Neuron (in vitro differentiated cells): Measurements from ENCODE around the gene TECPR2.
"Not testable (repeated sequence)": the region's sequence is repeated elsewhere in the genome, so short reads cannot be mapped to it uniquely, and the experiment has no call there.

Experiments used
- H2AFZ ChIP-seq: one replicate; pipeline ENCODE4 v1.6.1; 2013; ENCODE audit warnings: low read depth, mild to moderate bottlenecking, inconsistent platforms, low read length, moderate library complexity
- H3K27me3 ChIP-seq: one replicate; pipeline ENCODE4 v1.6.1; 2013; ENCODE audit warnings: low read length; ENCODE audit not compliant: insufficient read depth
- H3K36me3 ChIP-seq: one replicate; pipeline ENCODE4 v1.6.1; 2013; ENCODE audit warnings: low read length; ENCODE audit not compliant: insufficient read depth
- H3K4me1 ChIP-seq: one replicate; pipeline ENCODE4 v1.6.1; 2013; ENCODE audit warnings: low read length; ENCODE audit not compliant: insufficient read depth
- H3K4me3 ChIP-seq: 2 replicates; pipeline ENCODE4 v1.5.1; 2013; ENCODE audit warnings: mild to moderate bottlenecking, low read length, moderate library complexity
- H3K9me3 ChIP-seq: one replicate; pipeline ENCODE4 v1.6.1; 2013; ENCODE audit warnings: low read length

Gene TECPR2

DNA sequence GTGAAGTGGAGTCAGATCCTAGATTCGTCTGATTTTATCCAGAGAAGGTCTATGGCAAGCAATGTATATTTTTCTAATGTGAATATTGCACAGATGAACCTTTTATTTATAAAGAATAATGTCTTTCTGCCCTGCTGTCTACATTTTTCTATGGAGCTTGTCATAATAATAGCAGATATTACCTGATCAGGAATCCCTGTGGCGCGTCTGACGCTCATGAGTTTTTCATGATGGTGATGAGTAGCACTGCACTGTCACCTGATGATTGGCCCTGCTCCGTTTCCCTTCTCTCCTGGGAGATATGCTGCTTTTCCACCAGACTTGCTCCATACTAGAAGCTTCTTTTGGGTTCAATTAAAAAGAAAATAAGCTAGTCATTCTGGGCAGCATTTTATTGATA is 20.5 kb upstream of the TECPR2 start:
- no peak overlapping the region for H2AFZ ChIP-seq
- H3K9me3 ChIP-seq = no peaks in the 10 kb centered on the region
- H3K27me3 ChIP-seq = no peaks in the 10 kb centered on the region
- H3K36me3 ChIP-seq = peaks cover 51% of the 10 kb centered on the region
- H3K4me3 ChIP-seq = no peak overlapping the region
- no peaks in the 10 kb centered on the region for H3K4me1 ChIP-seq

DNA sequence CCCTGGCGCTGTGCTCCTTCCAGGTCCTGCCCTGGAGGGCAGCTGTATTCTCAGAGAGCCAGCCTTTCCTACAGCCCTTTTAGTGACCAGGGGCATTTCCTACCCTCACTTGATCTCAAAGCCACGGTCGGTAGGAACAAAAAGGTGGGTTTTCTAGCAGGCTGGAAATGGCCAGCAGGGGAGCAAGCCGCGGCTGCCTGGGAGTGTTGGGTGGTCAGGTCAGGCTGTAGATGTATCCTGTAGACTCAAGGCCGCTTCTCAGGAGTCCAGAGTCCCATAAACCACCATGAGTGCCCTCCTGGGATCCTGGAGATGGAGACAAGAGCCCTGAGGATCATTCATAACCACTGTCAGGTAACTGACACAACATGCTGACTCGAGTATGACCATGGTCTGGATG is 18.7 kb upstream of the TECPR2 start:
- H3K36me3 ChIP-seq = peaks cover 49% of the 10 kb centered on the region
- no peaks in the 10 kb centered on the region for H3K27me3 ChIP-seq
- H3K4me1 ChIP-seq = no peaks in the 10 kb centered on the region
- no peaks in the 10 kb centered on the region for H3K9me3 ChIP-seq
- no peak overlapping the region for H3K4me3 ChIP-seq
- no peak overlapping the region for H2AFZ ChIP-seq

DNA sequence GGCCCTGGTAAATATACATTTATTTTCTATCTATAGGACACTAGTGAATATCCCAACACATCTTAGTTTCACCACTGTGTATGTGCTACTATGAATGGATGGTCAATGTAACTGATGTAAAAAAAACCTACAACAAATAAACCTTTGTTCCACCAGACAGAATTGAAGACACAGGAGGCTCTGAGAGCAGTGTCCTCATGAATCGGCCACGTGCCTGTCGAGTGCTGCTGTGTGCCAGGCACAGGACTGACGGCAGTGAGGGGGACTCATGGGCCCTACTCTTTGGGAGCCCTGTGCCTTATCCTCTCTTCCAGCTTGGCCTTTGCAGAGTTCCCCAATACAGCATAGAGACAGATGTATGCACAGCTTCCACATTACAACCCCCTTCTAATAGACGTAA is 18.3 kb upstream of the TECPR2 start:
- H3K4me1 ChIP-seq = no peaks in the 10 kb centered on the region
- no peak overlapping the region for H3K4me3 ChIP-seq
- H3K36me3 ChIP-seq = peaks cover 48% of the 10 kb centered on the region
- no peak overlapping the region for H2AFZ ChIP-seq
- no peaks in the 10 kb centered on the region for H3K9me3 ChIP-seq
- H3K27me3 ChIP-seq = no peaks in the 10 kb centered on the region

DNA sequence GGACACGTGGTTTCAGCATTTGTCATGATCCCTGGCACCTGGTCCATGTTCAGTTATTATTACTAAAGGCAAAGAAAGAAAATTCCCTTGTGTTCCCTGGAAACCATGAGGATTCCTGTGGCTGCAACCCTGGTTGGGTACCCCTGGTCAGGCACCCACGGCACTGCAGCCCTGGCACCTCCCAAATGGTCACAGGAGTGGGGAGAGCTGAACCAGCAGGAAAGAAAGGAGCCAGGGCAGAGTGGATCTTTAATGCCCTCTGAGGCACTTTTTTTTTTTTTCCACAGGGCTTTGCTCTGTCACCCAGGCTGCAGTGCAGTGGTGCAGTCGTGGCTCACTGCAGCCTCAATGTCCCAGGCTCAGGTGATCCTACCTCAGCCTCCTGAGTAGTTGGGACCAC is 17.5 kb upstream of the TECPR2 start:
- no peaks in the 10 kb centered on the region for H3K9me3 ChIP-seq
- no peaks in the 10 kb centered on the region for H3K4me1 ChIP-seq
- H3K27me3 ChIP-seq = no peaks in the 10 kb centered on the region
- no peak overlapping the region for H2AFZ ChIP-seq
- no peak overlapping the region for H3K4me3 ChIP-seq
- H3K36me3 ChIP-seq = peaks cover 52% of the 10 kb centered on the region

DNA sequence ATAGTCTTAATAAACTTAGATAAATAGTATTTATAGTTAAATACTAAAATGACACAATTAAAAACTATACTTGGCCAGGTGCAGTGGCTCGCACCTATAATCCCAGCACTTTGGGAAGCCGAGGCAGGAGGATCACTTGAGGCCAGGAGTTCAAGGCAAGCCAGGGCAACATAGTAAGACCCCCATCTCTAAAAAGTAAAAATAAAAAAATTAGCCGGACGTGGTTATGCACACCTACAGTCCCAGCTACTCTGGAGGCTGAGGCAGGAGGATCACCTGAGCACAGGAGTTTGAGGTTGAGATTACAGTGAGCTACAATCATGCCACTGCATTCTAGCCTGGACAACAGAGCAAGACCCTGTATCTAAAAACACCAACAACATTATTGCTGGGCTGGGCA is 16.1 kb upstream of the TECPR2 start:
- Histone ChIP-seq H3K9me3 (no peaks in the 10 kb centered on the region), H3K4me1 (no peaks in the 10 kb centered on the region), H3K36me3 (peaks cover 45% of the 10 kb centered on the region), H3K27me3 (no peaks in the 10 kb centered on the region), H2AFZ (no peak overlapping the region), H3K4me3 (no peak overlapping the region)

DNA sequence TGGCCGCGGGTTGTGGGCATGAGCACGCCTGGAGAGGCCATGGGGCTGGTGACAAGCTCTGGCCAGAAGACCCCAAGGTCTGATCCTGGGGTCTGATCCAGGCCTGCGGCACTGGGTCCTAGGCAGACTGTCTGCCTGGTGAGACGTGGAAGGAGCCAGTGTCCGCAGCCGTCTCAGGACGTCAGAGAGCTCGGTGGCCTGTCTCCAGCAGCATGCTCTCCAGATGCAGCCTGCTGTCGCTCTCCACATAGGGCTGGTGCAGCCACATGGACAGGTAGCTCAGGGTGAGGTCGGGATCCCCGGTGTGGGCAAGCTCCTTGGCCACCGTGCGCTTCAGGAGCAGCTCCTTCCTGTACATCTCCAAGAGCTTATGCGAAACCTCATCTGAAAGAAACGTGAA is 14.4 kb upstream of the TECPR2 start:
- Histone ChIP-seq H3K9me3 (no peaks in the 10 kb centered on the region), H2AFZ (no peak overlapping the region), H3K27me3 (no peaks in the 10 kb centered on the region), H3K36me3 (peaks cover 43% of the 10 kb centered on the region), H3K4me1 (no peaks in the 10 kb centered on the region), H3K4me3 (no peak overlapping the region)

DNA sequence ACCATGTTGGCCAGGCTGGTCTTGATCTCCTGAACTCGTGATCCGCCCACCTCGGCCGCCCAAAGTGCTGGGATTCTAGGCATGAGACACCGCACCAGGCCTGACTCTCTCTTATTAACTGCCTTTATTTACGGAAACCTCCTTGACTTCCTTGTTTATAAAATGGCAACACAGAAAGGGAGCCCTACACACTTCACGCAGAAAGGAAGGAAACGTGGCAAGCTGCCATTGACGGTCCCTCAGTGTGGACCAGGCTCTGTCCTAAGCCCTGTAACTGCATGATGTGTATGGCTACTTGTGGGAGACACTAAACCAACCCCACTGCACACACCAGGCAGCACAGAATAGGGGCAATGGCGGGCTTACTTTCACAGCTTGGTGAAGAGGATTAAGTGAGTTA is 11.7 kb upstream of the TECPR2 start:
- H3K4me3 ChIP-seq = no peak overlapping the region
- no peaks in the 10 kb centered on the region for H3K27me3 ChIP-seq
- H3K4me1 ChIP-seq = no peaks in the 10 kb centered on the region

DNA sequence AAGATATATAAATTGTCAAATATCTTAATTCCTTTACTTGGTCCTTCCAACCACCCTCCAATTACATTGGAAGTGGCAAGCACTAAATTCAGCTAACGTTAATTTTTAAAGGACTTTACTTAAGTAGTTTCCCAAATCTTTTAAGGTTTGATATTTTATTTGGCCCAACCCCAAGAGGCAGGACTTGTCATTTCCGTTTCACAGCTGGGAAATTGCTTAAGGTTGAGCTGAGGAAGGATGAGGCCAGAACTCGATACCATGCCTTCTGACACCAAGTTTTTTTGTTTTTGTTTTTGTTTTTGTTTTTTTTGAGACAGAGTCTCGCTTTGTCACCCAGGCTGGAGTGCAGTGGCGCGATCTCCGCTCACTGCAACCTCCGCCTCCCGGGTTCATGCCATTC is 11.1 kb upstream of the TECPR2 start:
- peaks cover 50% of the 10 kb centered on the region for H3K36me3 ChIP-seq
- H2AFZ ChIP-seq, H3K9me3 ChIP-seq, H3K27me3 ChIP-seq, H3K4me3 ChIP-seq, H3K4me1 ChIP-seq: not testable (repeated sequence)

More for the DNA sequence above, 11.7 kb upstream of the TECPR2 start:
- Histone ChIP-seq H3K36me3 (peaks cover 49% of the 10 kb centered on the region), H2AFZ (no peak overlapping the region), H3K9me3 (no peaks in the 10 kb centered on the region)

DNA sequence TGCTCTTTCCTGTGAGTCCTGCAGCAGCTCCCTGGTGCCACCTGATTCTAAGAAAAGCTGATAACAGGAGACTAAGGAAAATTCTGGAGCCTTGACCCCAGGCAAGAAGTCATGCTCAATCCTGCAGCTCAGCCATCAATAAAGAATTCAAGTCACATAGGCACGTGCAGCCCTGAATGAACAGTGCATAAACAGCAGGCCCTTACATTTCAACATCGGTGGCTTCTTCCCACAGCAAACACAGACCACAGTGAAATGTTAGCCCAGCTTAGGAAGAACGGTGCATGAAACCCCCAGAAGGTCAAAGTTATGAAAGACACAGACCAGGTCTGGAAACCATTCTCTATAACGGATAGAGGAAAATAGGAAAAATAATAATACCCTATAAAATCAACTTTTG is 10.5 kb upstream of the TECPR2 start:
- H3K36me3 ChIP-seq = peaks cover 49% of the 10 kb centered on the region

DNA sequence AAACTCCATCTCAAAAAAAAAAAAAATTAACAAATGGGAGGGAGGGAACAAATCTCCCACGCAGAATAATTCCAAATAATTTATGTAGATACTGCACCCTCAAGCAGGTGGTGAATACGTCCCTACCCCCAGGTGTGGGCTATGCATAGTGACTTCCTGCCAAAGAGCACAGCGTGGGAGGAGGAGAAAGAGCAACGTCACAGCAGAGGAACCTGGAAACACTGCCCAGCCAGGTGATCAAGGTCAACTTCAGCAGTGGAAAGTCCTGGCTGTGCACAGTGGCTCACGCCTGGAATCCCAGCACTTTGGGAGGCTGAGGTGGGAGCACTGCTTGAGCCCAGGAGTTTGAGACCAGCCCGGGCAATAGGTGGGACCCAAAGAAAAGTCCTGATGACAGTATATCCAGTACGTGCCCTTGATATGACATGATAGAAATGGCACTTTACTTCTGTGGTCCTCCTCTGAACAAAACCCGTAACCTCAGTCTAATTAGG is 9.6 kb upstream of the TECPR2 start:
- Histone ChIP-seq H3K9me3 (no peaks in the 10 kb centered on the region), H2AFZ (no peak overlapping the region), H3K27me3 (no peaks in the 10 kb centered on the region), H3K4me1 (no peaks in the 10 kb centered on the region), H3K4me3 (no peak overlapping the region), H3K36me3 (peaks cover 54% of the 10 kb centered on the region)

More for the DNA sequence above, 10.5 kb upstream of the TECPR2 start:
- H3K27me3 ChIP-seq = no peaks in the 10 kb centered on the region
- H3K9me3 ChIP-seq = no peaks in the 10 kb centered on the region
- H2AFZ ChIP-seq = no peak overlapping the region
- H3K4me1 ChIP-seq = no peaks in the 10 kb centered on the region
- no peak overlapping the region for H3K4me3 ChIP-seq

DNA sequence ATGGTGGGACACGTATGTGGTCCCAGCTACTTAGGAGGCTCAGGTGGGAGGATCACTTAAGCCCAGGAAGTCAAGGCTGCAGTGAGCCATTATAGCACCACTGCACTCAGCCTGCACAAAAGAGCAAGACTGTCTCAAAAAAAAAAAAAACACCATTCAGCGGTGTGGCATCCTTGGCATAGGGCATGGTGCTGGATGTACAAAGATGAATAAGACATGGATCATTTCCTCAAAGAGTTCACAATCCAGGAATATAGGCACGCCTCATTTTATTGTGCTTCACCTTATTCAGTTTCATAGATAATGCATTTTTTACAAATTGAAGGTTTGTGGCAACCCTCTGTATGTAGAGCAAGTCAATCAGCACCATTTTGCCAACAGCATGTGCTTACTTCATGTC is 6.5 kb upstream of the TECPR2 start:
- Histone ChIP-seq H3K27me3 (no peaks in the 10 kb centered on the region), H3K36me3 (peaks cover 44% of the 10 kb centered on the region), H3K4me3 (no peak overlapping the region), H3K4me1 (no peaks in the 10 kb centered on the region), H2AFZ (no peak overlapping the region), H3K9me3 (no peaks in the 10 kb centered on the region)

DNA sequence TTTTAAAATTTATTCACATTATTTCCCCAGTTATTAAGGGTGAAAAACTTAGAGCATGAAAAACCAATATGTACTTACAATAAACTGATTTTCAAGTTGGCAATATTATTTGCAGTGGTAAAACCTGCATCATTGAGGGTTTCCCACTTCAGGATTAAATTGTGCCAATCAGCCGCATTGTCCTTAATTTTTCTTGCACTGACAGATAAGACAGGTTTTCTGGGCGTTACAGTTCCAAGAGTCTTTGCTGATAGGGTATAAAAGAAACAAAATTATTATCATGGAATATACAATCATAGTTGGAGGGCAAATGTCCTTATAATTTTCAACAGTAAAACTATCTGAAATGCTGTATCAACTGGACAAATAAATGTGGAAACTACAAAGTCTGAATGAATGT is 3.4 kb upstream of the TECPR2 start:
- no peaks in the 10 kb centered on the region for H3K27me3 ChIP-seq
- H3K4me3 ChIP-seq = no peak overlapping the region
- H3K4me1 ChIP-seq = peaks cover 17% of the 10 kb centered on the region

DNA sequence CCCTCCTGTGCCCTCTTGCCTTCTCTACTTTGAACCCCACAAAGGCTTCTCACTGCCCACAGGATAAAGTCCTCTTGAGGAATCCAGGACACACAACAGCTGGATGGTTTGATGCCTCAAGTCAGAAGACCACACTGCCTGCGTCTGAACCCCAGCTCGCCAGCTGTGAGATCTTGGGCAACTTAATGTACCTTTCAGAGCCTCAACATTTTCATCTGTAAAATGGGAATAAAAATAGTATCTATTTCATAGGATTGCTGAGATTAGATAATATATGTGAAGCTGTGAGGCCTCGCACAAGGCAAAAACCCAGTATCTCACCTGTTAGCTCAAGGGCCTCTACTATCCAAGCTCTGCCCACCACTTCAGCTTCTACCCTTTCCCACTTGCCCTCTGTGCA is 2.4 kb upstream of the TECPR2 start:
- H3K36me3 ChIP-seq = peaks cover 23% of the 10 kb centered on the region
- no peaks in the 10 kb centered on the region for H3K27me3 ChIP-seq
- H3K4me1 ChIP-seq = peaks cover 17% of the 10 kb centered on the region
- H3K9me3 ChIP-seq = no peaks in the 10 kb centered on the region
- no peak overlapping the region for H3K4me3 ChIP-seq
- H2AFZ ChIP-seq = no peak overlapping the region

More for the DNA sequence above, 3.4 kb upstream of the TECPR2 start:
- Histone ChIP-seq H2AFZ (no peak overlapping the region), H3K36me3 (peaks cover 31% of the 10 kb centered on the region), H3K9me3 (no peaks in the 10 kb centered on the region)

DNA sequence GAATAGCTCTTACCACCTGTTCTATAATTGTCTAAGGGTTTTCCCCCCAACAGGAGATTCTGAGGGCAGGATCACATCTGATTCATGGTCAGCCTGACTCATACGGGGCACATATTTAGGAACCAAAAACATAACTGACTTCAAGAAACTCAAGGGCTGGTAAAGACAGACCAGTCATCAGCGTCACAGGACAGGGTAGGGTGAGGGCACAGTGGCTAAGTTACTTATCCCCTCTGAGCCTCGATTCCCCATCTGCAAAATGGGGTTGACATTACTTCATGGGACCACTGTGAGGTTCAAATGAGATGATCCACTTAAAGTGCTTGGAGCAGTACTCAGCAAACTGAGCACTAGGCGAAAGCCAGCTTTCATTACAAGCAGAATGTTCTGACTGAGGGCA is 657 bp upstream of the TECPR2 start:
- H3K27me3 ChIP-seq = no peaks in the 10 kb centered on the region
- peak overlapping the region; percentile 84 for H2AFZ ChIP-seq
- peaks cover 17% of the 10 kb centered on the region for H3K4me1 ChIP-seq
- H3K4me3 ChIP-seq = peak overlapping the region; percentile 95
- H3K36me3 ChIP-seq = peaks cover 12% of the 10 kb centered on the region
- H3K9me3 ChIP-seq = no peaks in the 10 kb centered on the region
